IPS-18a (cell line): ENCODE data around the gene EXOC6.

Experiments used
- H3K27ac ChIP-seq: one replicate; pipeline ENCODE4 v1.5.1; 2013; ENCODE audit warnings: low read length
- H3K27me3 ChIP-seq: one replicate; pipeline ENCODE4 v1.6.1; 2013; ENCODE audit warnings: mild to moderate bottlenecking, low read length; ENCODE audit not compliant: control insufficient read depth, insufficient read depth
- H3K36me3 ChIP-seq: one replicate; pipeline ENCODE4 v1.6.1; 2013; ENCODE audit warnings: low read depth, low read length; ENCODE audit not compliant: control insufficient read depth
- H3K4me1 ChIP-seq: one replicate; pipeline ENCODE4 v1.6.1; 2013; ENCODE audit warnings: low read depth, low read length; ENCODE audit not compliant: control insufficient read depth
- H3K4me3 ChIP-seq: one replicate; pipeline ENCODE4 v1.5.1; 2013; ENCODE audit warnings: low read length
- H3K9ac ChIP-seq: one replicate; pipeline ENCODE4 v1.6.1; 2013; ENCODE audit warnings: mild to moderate bottlenecking, low read length, moderate library complexity
- H3K9me3 ChIP-seq: one replicate; pipeline ENCODE4 v1.6.1; 2013; ENCODE audit warnings: low read depth, low read length; ENCODE audit not compliant: control insufficient read depth

The EXOC6 gene

DNA sequence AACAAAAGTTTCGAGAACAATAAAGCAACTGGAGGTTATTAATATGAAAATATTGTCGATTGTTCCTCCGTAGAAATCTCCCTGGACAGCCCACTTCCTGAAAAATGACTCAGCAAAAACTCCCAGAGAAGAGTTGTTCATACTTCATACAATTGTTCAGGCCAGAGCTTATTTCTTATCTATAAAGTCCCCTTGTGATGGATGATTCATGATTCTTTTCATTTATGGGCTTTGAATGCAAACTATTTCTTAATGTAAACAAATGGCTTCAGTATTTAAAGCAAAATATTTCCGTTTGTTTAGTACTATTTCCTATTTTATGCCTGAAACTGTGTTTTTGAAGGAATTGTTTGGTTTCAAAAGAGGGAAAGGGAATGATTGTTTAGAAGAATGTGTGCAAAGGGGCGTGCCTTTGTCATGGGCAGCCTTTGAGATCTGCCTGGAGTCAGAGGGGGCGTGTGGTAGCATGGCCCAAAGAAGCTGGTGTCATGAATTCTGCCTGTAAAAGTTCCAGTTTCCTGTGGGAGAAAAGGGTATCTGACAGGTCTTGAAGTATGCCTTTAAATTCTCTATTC lies 26.2 kb upstream of the EXOC6 start:
- H3K9me3 ChIP-seq, result no peaks in the 10 kb centered on the region
- H3K9ac ChIP-seq, result no peak overlapping the region

GRCh38 chr10:92822964-92823363 lies 25.4 kb upstream of the EXOC6 start:
- H3K36me3 ChIP-seq, result no peaks in the 10 kb centered on the region
- no peak overlapping the region for H3K9ac ChIP-seq
- H3K27ac ChIP-seq, result no peak overlapping the region
- H3K9me3 ChIP-seq, result no peaks in the 10 kb centered on the region
- no peak overlapping the region for H3K4me3 ChIP-seq
- H3K4me1 ChIP-seq, result peaks cover 5% of the 10 kb centered on the region
- no peaks in the 10 kb centered on the region for H3K27me3 ChIP-seq

More for the DNA sequence above, 26.2 kb upstream of the EXOC6 start:
- Histone ChIP-seq H3K36me3 (no peaks in the 10 kb centered on the region), H3K27ac (no peak overlapping the region), H3K4me3 (no peak overlapping the region), H3K27me3 (no peaks in the 10 kb centered on the region), H3K4me1 (peaks cover 5% of the 10 kb centered on the region)

GRCh38 chr10:92826061-92826460 lies 22.3 kb upstream of the EXOC6 start:
- H3K27ac ChIP-seq, result no peak overlapping the region
- H3K9ac ChIP-seq, result no peak overlapping the region
- no peaks in the 10 kb centered on the region for H3K27me3 ChIP-seq
- H3K36me3 ChIP-seq, result no peaks in the 10 kb centered on the region
- no peaks in the 10 kb centered on the region for H3K9me3 ChIP-seq
- H3K4me1 ChIP-seq, result peaks cover 5% of the 10 kb centered on the region
- H3K4me3 ChIP-seq, result no peak overlapping the region

- H3K9me3 ChIP-seq, result no peaks in the 10 kb centered on the region
- H3K27me3 ChIP-seq, result no peaks in the 10 kb centered on the region
- H3K36me3 ChIP-seq, result no peaks in the 10 kb centered on the region
- H3K4me3 ChIP-seq, result no peak overlapping the region
- peaks cover 5% of the 10 kb centered on the region for H3K4me1 ChIP-seq
- H3K9ac ChIP-seq, result no peak overlapping the region
- H3K27ac ChIP-seq, result no peak overlapping the region
Observed at GRCh38 chr10:92826504-92826903, 21.8 kb upstream of the EXOC6 start.

DNA sequence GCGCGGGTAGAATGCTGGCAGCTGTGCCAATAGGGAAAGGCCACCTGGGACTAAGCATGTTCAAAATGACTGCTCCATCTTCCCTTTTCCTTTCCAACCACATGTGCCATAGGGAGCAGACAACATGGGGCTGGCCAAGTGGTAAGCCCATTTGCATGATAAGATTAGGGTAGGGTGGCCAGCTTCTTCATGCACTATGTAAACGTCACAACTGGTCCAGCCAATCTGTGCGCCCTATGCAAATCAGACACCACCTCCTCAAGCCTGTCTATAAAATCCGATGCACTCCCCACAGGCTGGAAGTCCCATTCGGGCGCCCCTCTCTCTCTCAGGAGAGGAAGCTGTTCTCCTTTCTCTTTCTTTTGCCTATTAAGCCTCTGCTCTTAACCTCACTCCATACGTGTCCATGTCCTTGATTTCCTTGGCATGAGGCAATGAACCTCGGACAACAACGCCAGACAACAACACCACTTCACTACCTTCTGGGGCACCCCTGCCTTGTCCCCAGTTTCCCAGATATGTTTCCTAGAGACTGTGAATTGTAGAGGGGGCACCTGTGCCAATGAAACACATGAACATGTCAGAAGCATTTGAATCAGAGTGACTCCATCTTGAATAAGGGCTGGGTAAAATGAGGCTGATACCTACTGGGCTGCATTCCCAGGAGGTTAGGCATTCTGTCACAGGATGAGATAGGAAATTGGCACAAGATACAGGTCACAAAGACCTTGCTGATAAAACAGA lies 19.1 kb upstream of the EXOC6 start:
- Histone ChIP-seq H3K27me3 (no peaks in the 10 kb centered on the region), H3K4me3 (no peak overlapping the region), H3K9me3 (no peaks in the 10 kb centered on the region), H3K36me3 (no peaks in the 10 kb centered on the region), H3K27ac (no peak overlapping the region), H3K4me1 (no peaks in the 10 kb centered on the region), H3K9ac (no peak overlapping the region)

GRCh38 chr10:92829786-92830377 lies 18.4 kb upstream of the EXOC6 start:
- Histone ChIP-seq H3K4me3 (no peak overlapping the region), H3K27me3 (no peaks in the 10 kb centered on the region), H3K9ac (no peak overlapping the region), H3K9me3 (no peaks in the 10 kb centered on the region), H3K4me1 (no peaks in the 10 kb centered on the region), H3K27ac (no peak overlapping the region), H3K36me3 (no peaks in the 10 kb centered on the region)

DNA sequence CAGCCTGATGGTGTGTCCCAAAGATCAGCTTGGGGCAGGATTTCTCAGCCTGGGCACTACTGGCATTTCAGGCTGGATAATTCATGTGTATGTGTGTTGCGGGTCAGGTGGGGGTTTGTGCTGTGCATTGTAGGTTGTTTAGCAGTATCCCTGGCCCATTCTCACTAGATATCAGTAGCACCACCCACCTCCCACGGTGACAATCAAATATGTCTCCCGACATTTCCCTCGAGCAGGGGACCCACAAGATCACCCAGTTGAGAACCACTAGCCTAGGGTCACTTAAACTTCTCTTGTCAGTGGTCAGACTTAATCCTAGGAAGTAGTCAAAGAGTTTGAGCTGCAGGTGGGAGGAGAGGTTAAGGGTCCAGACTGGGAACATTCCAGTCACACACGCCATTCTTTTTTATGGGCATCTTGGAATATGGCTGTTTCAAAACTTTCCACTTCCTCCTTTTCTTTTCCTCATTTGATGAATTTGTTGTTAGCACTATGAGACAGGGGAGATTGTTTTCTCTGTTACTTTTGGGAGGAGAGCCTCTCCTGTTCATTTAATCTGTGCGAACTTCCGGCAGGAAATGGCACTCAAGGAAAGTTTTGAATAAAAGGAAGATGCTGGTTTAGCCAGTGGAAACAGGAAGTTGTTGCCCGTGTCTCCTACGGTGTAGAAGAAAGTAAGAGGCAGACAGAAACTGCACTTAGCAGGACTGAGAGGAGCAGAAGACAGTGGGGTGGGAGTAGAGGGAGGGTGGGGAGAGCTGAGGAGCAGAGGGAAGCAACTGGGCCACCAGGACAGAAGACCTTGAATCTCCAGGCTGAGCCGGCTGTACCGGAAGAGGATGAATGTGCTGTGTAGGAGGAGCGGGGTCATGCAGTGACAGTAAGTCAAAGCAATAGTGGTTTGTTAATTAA lies 17.6 kb upstream of the EXOC6 start:
- Histone ChIP-seq H3K36me3 (no peaks in the 10 kb centered on the region), H3K9ac (no peak overlapping the region), H3K4me1 (no peaks in the 10 kb centered on the region), H3K4me3 (no peak overlapping the region), H3K9me3 (no peaks in the 10 kb centered on the region), H3K27ac (no peak overlapping the region), H3K27me3 (no peaks in the 10 kb centered on the region)

DNA sequence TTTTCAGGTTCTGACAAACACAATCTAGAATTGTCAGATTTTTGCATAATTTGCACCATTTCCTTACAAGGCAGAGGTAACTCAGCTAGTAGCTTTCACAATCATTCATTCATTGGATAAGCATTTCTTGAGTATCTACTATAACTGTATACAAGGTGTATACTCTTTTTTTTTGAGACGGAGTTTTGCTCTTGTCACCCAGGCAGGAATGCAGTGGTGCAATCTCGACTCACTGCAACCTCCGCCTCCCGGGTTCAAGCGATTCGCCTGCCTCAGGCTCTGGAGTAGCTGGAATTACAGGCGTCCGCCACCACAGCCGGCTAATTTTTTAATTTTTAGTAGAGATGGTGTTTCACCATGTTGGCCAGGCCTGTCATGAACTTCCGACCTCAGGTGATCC lies 16.2 kb upstream of the EXOC6 start:
- no peaks in the 10 kb centered on the region for H3K36me3 ChIP-seq
- H3K9me3 ChIP-seq, result no peaks in the 10 kb centered on the region
- no peak overlapping the region for H3K4me3 ChIP-seq
- no peaks in the 10 kb centered on the region for H3K4me1 ChIP-seq
- H3K9ac ChIP-seq, result no peak overlapping the region
- no peak overlapping the region for H3K27ac ChIP-seq
- H3K27me3 ChIP-seq, result no peaks in the 10 kb centered on the region

- H3K27me3 ChIP-seq, result no peaks in the 10 kb centered on the region
- no peaks in the 10 kb centered on the region for H3K4me1 ChIP-seq
- no peak overlapping the region for H3K9ac ChIP-seq
- no peak overlapping the region for H3K4me3 ChIP-seq
- no peak overlapping the region for H3K27ac ChIP-seq
- H3K9me3 ChIP-seq, result no peaks in the 10 kb centered on the region
- no peaks in the 10 kb centered on the region for H3K36me3 ChIP-seq
Observed at GRCh38 chr10:92832998-92833650, 15.2 kb upstream of the EXOC6 start.

DNA sequence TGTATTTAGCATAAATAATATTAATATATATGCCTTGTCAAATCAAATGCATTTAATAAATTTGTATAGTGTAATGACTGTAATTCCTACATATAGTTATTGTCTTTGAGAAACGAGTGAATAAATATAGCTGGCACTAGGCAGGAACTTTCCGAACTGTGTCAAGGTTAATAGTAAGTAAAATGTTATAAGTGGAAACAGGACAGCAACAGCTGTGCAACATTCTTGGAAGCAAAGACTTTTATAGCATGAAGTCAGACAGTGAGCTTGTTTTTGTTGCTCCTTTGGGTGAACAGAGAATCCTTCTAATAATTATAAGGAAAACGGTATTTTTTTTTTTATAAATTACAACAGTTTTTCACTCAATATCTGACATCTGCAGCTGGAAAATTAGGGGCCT lies 14.0 kb upstream of the EXOC6 start:
- H3K4me3 ChIP-seq, result no peak overlapping the region
- no peak overlapping the region for H3K27ac ChIP-seq
- no peaks in the 10 kb centered on the region for H3K9me3 ChIP-seq
- no peaks in the 10 kb centered on the region for H3K27me3 ChIP-seq
- no peak overlapping the region for H3K9ac ChIP-seq
- no peaks in the 10 kb centered on the region for H3K36me3 ChIP-seq
- no peaks in the 10 kb centered on the region for H3K4me1 ChIP-seq

DNA sequence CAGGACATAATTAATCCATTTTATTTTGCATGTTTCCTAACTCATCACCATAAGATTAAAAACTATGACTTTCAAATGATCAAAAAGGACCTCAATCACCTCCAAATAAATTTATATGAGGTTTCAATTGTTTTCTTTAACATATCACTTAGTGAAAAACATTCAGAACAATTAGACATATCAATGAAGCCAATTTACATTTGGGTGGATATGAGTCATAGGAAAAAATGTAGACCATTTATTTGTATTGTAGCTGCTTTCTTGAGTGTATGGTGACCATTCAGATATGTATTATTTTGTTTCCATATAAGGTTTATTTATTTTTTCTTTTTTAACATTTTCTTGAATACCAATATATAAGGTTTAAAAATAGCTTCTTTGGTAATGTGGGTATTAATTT lies 13.3 kb upstream of the EXOC6 start:
- Histone ChIP-seq H3K9me3 (no peaks in the 10 kb centered on the region), H3K36me3 (no peaks in the 10 kb centered on the region), H3K4me1 (no peaks in the 10 kb centered on the region), H3K4me3 (no peak overlapping the region), H3K27ac (no peak overlapping the region), H3K27me3 (no peaks in the 10 kb centered on the region), H3K9ac (no peak overlapping the region)
